ENCODE measurements around the gene NEK6. TPM values are rescaled to one million over a fixed set of nuclear protein-coding genes. Genes with fewer than 3 reads are reported as not detected.
A peak's percentile ranks its signal among the peaks of the same experiment; 100 is the strongest.

NEK6 gene
- total RNA-seq, 5 donors from 2014 or later (not counting 1 experiment from before 2014, with no cell fraction given): 5.9 to 12.5 (median 10.4) TPM

DNA sequence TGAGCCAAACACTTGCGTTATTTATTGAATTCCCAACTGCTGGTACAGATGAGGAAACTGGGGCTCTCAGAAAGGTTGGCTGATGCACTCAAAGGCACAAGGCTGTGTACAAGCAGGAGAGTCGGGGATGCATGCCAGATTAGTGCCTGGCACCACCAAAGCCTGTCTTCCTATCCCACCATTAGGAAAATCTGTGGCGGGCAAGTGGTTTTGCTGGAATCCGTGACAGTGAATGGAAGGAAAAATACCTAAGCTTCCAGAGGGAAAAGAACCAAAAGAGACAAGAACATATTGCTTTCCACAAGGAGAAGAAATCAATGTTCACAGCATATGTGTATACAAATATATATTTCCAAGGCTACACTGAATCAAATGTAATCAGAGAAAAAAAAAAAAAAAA lies 106.4 kb downstream of the NEK6 start:
- no CpG with 5 or more reads among the region's 4 CpGs for WGBS (ENCODE audit: insufficient coverage)
- peaks cover 61 to 75% (median 69%) of the 10 kb centered on the region in 3 donors for H3K4me1 Mint-ChIP-seq

DNA sequence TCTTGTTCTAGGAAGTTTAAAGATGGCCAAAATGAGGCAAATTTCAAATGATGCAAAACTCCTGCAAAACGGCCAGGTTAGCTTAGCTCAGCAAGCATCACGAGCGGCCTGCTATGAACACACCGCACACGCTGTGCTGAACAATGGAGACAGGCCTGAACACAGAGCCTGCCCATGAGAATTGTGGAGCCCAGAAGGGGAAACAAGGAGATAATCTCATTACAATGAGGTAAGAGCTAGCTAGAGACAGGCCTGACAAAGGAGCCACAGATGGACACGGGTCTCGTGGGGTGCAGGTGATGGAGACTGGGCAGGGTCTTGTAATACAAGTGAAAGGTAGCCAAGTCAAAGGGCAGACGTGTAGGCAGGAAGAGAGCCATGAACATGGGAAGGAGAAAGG lies 107.3 kb downstream of the NEK6 start:
- peaks cover 53 to 76% (median 67%) of the 10 kb centered on the region in 3 donors for H3K4me1 Mint-ChIP-seq
- 93% methylated on average over 8 of the region's 8 CpGs for WGBS (ENCODE audit: insufficient coverage)
- H3K9me3 ChIP-seq: no peaks in the 10 kb centered on the region
- DNase-seq (no peak), ATAC-seq (replicated peaks in 1 of 4) (no peak)
- peaks cover 19% of the 10 kb centered on the region for H3K36me3 Mint-ChIP-seq
- peaks cover 10 to 22% of the 10 kb centered on the region in 2 donors for H3K36me3 ChIP-seq (ENCODE audit: control insufficient read depth in 2 of 2, extremely low read depth in 1 of 2, insufficient read depth in 1 of 2, low read length in 1 of 2)
- CTCF ChIA-PET: no interaction called here
- POLR2A ChIA-PET: no interaction called here
- H3K27me3 ChIP-seq (replicated peaks in 1 of 2; ENCODE audit: control insufficient read depth in 2 of 2, extremely low read depth in 1 of 2, insufficient read depth in 2 of 2, low read length in 1 of 2): no peaks in the 10 kb centered on the region
- no peaks in the 10 kb centered on the region for H3K9me3 Mint-ChIP-seq
- H3K4me1 ChIP-seq (ENCODE audit: control insufficient read depth in 1 of 2, extremely low read depth in 1 of 2, insufficient read depth in 2 of 2, low read length in 2 of 2): peaks cover 0 to 7% of the 10 kb centered on the region in 2 experiments
- no peak overlapping the region for H3K27ac ChIP-seq (ENCODE audit: low read length)
- H3K27me3 Mint-ChIP-seq: no peaks in the 10 kb centered on the region
- H3K4me3 Mint-ChIP-seq: no peak overlapping the region
- H3K27ac Mint-ChIP-seq: no peak overlapping the region
- no peak overlapping the region for H3K4me3 ChIP-seq (ENCODE audit: control insufficient read depth in 1 of 2, extremely low read depth in 1 of 2, low read length in 1 of 2)

More for the DNA sequence above, 106.4 kb downstream of the NEK6 start:
- H3K4me3 ChIP-seq (ENCODE audit: control insufficient read depth in 1 of 2, extremely low read depth in 1 of 2, low read length in 1 of 2): no peak overlapping the region
- no peaks in the 10 kb centered on the region for H3K9me3 Mint-ChIP-seq
- H3K27ac ChIP-seq (ENCODE audit: low read length): no peak overlapping the region
- H3K27me3 Mint-ChIP-seq: no peaks in the 10 kb centered on the region
- H3K4me1 ChIP-seq (ENCODE audit: control insufficient read depth in 1 of 2, extremely low read depth in 1 of 2, insufficient read depth in 2 of 2, low read length in 2 of 2): peaks cover 0 to 7% of the 10 kb centered on the region in 2 experiments
- H3K9me3 ChIP-seq: no peaks in the 10 kb centered on the region
- no peak overlapping the region for H3K4me3 Mint-ChIP-seq
- ATAC-seq (replicated peaks in 1 of 4): no peak
- no peaks in the 10 kb centered on the region for H3K27me3 ChIP-seq (replicated peaks in 1 of 2; ENCODE audit: control insufficient read depth in 2 of 2, extremely low read depth in 1 of 2, insufficient read depth in 2 of 2, low read length in 1 of 2)
- peaks cover 19% of the 10 kb centered on the region for H3K36me3 Mint-ChIP-seq
- no peak for DNase-seq
- ChIA-PET CTCF (no interaction called here), POLR2A (no interaction called here)
- H3K27ac Mint-ChIP-seq: no peak overlapping the region
- H3K36me3 ChIP-seq (ENCODE audit: control insufficient read depth in 2 of 2, extremely low read depth in 1 of 2, insufficient read depth in 1 of 2, low read length in 1 of 2): peaks cover 10 to 22% of the 10 kb centered on the region in 2 donors

DNA sequence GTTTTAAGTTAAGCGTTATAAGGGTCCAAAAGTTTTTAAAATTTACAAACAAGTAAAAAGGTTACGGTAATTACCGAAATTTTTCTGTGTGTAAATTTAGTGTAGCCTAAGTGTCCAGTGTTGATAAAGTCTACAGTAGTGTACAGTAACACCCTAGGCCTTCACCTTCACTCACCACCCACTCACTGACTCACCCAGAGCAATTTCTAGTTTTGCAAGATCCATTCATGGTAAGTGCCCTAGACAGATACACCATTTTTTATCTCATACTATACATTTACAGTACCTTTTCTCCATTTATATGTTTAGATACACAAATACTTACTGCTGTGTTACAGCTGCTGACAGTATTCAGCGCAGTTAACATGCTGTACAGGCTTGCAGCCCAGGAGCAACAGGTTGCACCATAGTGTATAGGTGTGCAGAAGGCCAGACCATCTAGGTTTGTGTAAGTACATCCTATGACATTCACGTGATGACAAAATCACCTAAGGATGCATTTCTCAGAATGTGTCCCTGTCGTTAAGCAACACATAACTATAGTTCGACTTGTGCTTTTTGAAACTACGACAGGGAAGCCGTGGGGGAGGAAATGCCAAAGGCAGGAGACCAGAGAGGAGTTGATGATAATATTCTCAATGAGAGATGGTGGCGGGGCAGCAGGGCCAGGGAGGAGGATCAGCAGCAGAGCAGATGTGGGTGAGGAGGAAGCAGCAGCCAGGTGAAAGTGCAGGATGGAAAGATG lies 108.9 kb downstream of the NEK6 start:
- no peak for DNase-seq
- no peaks in the 10 kb centered on the region for H3K27me3 Mint-ChIP-seq
- peaks cover 8 to 22% of the 10 kb centered on the region in 2 donors for H3K36me3 ChIP-seq (ENCODE audit: control insufficient read depth in 2 of 2, extremely low read depth in 1 of 2, insufficient read depth in 1 of 2, low read length in 1 of 2)
- no peak overlapping the region for H3K4me3 ChIP-seq (ENCODE audit: control insufficient read depth in 1 of 2, extremely low read depth in 1 of 2, low read length in 1 of 2)
- no peak for ATAC-seq (replicated peaks in 1 of 4)
- H3K27me3 ChIP-seq (replicated peaks in 1 of 2; ENCODE audit: control insufficient read depth in 2 of 2, extremely low read depth in 1 of 2, insufficient read depth in 2 of 2, low read length in 1 of 2): no peaks in the 10 kb centered on the region
- peaks cover 47 to 75% (median 61%) of the 10 kb centered on the region in 3 donors for H3K4me1 Mint-ChIP-seq
- no peak overlapping the region for H3K27ac ChIP-seq (ENCODE audit: low read length)
- H3K9me3 Mint-ChIP-seq: no peaks in the 10 kb centered on the region
- ChIA-PET POLR2A (interaction anchor here in 1 of 2 donors (0.6 kb wide), 1 partner anchor 712 kb away, joined by 3 read pairs; no protein-coding TSS in a partner anchor), CTCF (no interaction called here)
- no peak overlapping the region for H3K4me3 Mint-ChIP-seq
- H3K36me3 Mint-ChIP-seq: peaks cover 19% of the 10 kb centered on the region
- no peaks in the 10 kb centered on the region for H3K9me3 ChIP-seq
- WGBS (ENCODE audit: insufficient coverage): 96% methylated on average over 6 of the region's 10 CpGs
- H3K4me1 ChIP-seq (ENCODE audit: control insufficient read depth in 1 of 2, extremely low read depth in 1 of 2, insufficient read depth in 2 of 2, low read length in 2 of 2): no peaks in the 10 kb centered on the region
- no peak overlapping the region for H3K27ac Mint-ChIP-seq

GRCh38 chr9:124368692-124369091 lies 110.9 kb downstream of the NEK6 start:
- no peaks in the 10 kb centered on the region for H3K27me3 ChIP-seq (replicated peaks in 1 of 2; ENCODE audit: control insufficient read depth in 2 of 2, extremely low read depth in 1 of 2, insufficient read depth in 2 of 2, low read length in 1 of 2)
- H3K27ac Mint-ChIP-seq: peak overlapping the region in 1 of 2 donors; percentile 1
- peaks cover 3 to 18% of the 10 kb centered on the region in 2 donors for H3K36me3 ChIP-seq (ENCODE audit: control insufficient read depth in 2 of 2, extremely low read depth in 1 of 2, insufficient read depth in 1 of 2, low read length in 1 of 2)
- no peak for ATAC-seq (replicated peaks in 1 of 4)
- H3K27me3 Mint-ChIP-seq: no peaks in the 10 kb centered on the region
- H3K27ac ChIP-seq (ENCODE audit: low read length): no peak overlapping the region
- WGBS (ENCODE audit: insufficient coverage): 100% methylated on average over 1 of the region's 3 CpGs
- H3K4me3 Mint-ChIP-seq: no peak overlapping the region
- no peak overlapping the region for H3K4me3 ChIP-seq (ENCODE audit: control insufficient read depth in 1 of 2, extremely low read depth in 1 of 2, low read length in 1 of 2)
- peaks cover 0 to under 1% (median 0%) of the 10 kb centered on the region in 3 donors for H3K9me3 Mint-ChIP-seq
- ChIA-PET POLR2A (no interaction called here), CTCF (no interaction called here)
- peaks cover 48 to 77% (median 67%) of the 10 kb centered on the region in 3 donors for H3K4me1 Mint-ChIP-seq
- no peak for DNase-seq
- no peaks in the 10 kb centered on the region for H3K9me3 ChIP-seq
- no peaks in the 10 kb centered on the region for H3K4me1 ChIP-seq (ENCODE audit: control insufficient read depth in 1 of 2, extremely low read depth in 1 of 2, insufficient read depth in 2 of 2, low read length in 2 of 2)
- peaks cover 22% of the 10 kb centered on the region for H3K36me3 Mint-ChIP-seq

- Histone ChIP-seq H3K4me1 (ENCODE audit: control insufficient read depth in 1 of 2, extremely low read depth in 1 of 2, insufficient read depth in 2 of 2, low read length in 2 of 2) (no peaks in the 10 kb centered on the region), H3K4me3 (ENCODE audit: control insufficient read depth in 1 of 2, extremely low read depth in 1 of 2, low read length in 1 of 2) (no peak overlapping the region), H3K36me3 (ENCODE audit: control insufficient read depth in 2 of 2, extremely low read depth in 1 of 2, insufficient read depth in 1 of 2, low read length in 1 of 2) (peaks cover 2 to 17% of the 10 kb centered on the region in 2 donors), H3K27ac (ENCODE audit: low read length) (no peak overlapping the region), H3K27me3 (replicated peaks in 1 of 2; ENCODE audit: control insufficient read depth in 2 of 2, extremely low read depth in 1 of 2, insufficient read depth in 2 of 2, low read length in 1 of 2) (no peaks in the 10 kb centered on the region), H3K9me3 (peaks cover 4% of the 10 kb centered on the region)
- H3K4me3 Mint-ChIP-seq: no peak overlapping the region
- DNase-seq (no peak), ATAC-seq (replicated peaks in 1 of 4) (no peak)
- peaks cover 0 to 5% (median 0%) of the 10 kb centered on the region in 3 donors for H3K9me3 Mint-ChIP-seq
- peaks cover 27% of the 10 kb centered on the region for H3K36me3 Mint-ChIP-seq
- POLR2A ChIA-PET: no interaction called here
- 98% methylated on average over 5 of the region's 9 CpGs for whole genome bisulfite sequencing (ENCODE audit: insufficient coverage)
- H3K27me3 Mint-ChIP-seq: no peaks in the 10 kb centered on the region
- H3K4me1 Mint-ChIP-seq: peaks cover 52 to 76% (median 72%) of the 10 kb centered on the region in 3 donors
- H3K27ac Mint-ChIP-seq: no peak overlapping the region
- CTCF ChIA-PET: no interaction called here
Observed at GRCh38 chr9:124369231-124369797, 111.6 kb downstream of the NEK6 start.

- peaks cover 23% of the 10 kb centered on the region for H3K36me3 Mint-ChIP-seq
- 100% methylated on average over 2 of the region's 9 CpGs for WGBS (ENCODE audit: insufficient coverage)
- Histone ChIP-seq H3K36me3 (ENCODE audit: control insufficient read depth in 2 of 2, extremely low read depth in 1 of 2, insufficient read depth in 1 of 2, low read length in 1 of 2) (peaks cover 2 to 17% of the 10 kb centered on the region in 2 donors), H3K27ac (ENCODE audit: low read length) (no peak overlapping the region), H3K27me3 (replicated peaks in 1 of 2; ENCODE audit: control insufficient read depth in 2 of 2, extremely low read depth in 1 of 2, insufficient read depth in 2 of 2, low read length in 1 of 2) (no peaks in the 10 kb centered on the region), H3K4me3 (ENCODE audit: control insufficient read depth in 1 of 2, extremely low read depth in 1 of 2, low read length in 1 of 2) (no peak overlapping the region), H3K9me3 (peaks cover 4% of the 10 kb centered on the region), H3K4me1 (ENCODE audit: control insufficient read depth in 1 of 2, extremely low read depth in 1 of 2, insufficient read depth in 2 of 2, low read length in 2 of 2) (no peaks in the 10 kb centered on the region)
- DNase-seq: no peak
- H3K4me3 Mint-ChIP-seq: no peak overlapping the region
- no peak for ATAC-seq (replicated peaks in 1 of 4)
- no peaks in the 10 kb centered on the region for H3K27me3 Mint-ChIP-seq
- peaks cover 0 to 5% (median 0%) of the 10 kb centered on the region in 3 donors for H3K9me3 Mint-ChIP-seq
- H3K4me1 Mint-ChIP-seq: peaks cover 35 to 70% (median 63%) of the 10 kb centered on the region in 3 donors
- ChIA-PET POLR2A (no interaction called here), CTCF (interaction anchor here in 1 of 2 donors (0.8 kb wide), 1 partner anchor 44 kb away, joined by 3 read pairs; the partner anchor contains the start of gene PSMB7)
- H3K27ac Mint-ChIP-seq: no peak overlapping the region
Observed at GRCh38 chr9:124370896-124371582, 113.3 kb downstream of the NEK6 start.
